Large intestine (tissue), 3 donors: Measurements from ENCODE around the gene MBTPS1. TPM values are rescaled to one million over a fixed set of nuclear protein-coding genes. Genes with fewer than 3 reads are reported as not detected.

Experiments used
- DNase-seq, 2 donors: peaks; one replicate each; pipeline versions ENCODE4 v3.0.0 to v3.0.0-alpha.2; 2013
- H3K27ac ChIP-seq: one replicate; pipeline ENCODE4 v1.5.1; 2013; ENCODE audit warnings: low read length
- H3K27me3 ChIP-seq: 2 replicates; pipeline ENCODE4 v1.6.1; 2013; ENCODE audit warnings: low read length; ENCODE audit not compliant: control insufficient read depth, insufficient read depth
- H3K36me3 ChIP-seq: 2 replicates; pipeline ENCODE4 v1.6.1; 2013; ENCODE audit warnings: low read length; ENCODE audit not compliant: control insufficient read depth, insufficient read depth
- H3K4me1 ChIP-seq: one replicate; pipeline ENCODE4 v1.6.1; 2013; ENCODE audit warnings: low read length; ENCODE audit not compliant: control insufficient read depth, insufficient read depth
- H3K4me3 ChIP-seq: one replicate; pipeline ENCODE4 v1.5.1; 2013; ENCODE audit warnings: low read length
- H3K9me3 ChIP-seq: one replicate; pipeline ENCODE4 v1.6.1; 2013; ENCODE audit warnings: mild to moderate bottlenecking, low read depth, low read length, moderate library complexity; ENCODE audit not compliant: control insufficient read depth
- WGBS: methylation state at CpG from one replicate; pipeline ENCODE4 v1.1.5; 2013; ENCODE audit warnings: low lambda C conversion rate; ENCODE audit not compliant: insufficient coverage; 5-methylcytosine and 5-hydroxymethylcytosine counted together
- polyA plus RNA-seq: library from polyadenylated mRNA; unstranded; fragments of 120-200 nt; gene quantifications from one replicate; pipeline ENCODE4 v1.2.1, GENCODE V29; 2013

The MBTPS1 gene
- polyA plus RNA-seq, 1 donor, result 67.7 TPM

- 100% methylated on average over 2 of the region's 8 CpGs for WGBS
- H3K4me1 ChIP-seq, result no peaks in the 10 kb centered on the region
- no peaks in the 10 kb centered on the region for H3K27me3 ChIP-seq
- no peak overlapping the region for H3K27ac ChIP-seq
- peaks cover 68% of the 10 kb centered on the region for H3K36me3 ChIP-seq
- H3K9me3 ChIP-seq, result no peaks in the 10 kb centered on the region
- no peak for DNase-seq
- no peak overlapping the region for H3K4me3 ChIP-seq
Observed at GRCh38 chr16:84080378-84080777, 36.4 kb downstream of the MBTPS1 start.

DNA sequence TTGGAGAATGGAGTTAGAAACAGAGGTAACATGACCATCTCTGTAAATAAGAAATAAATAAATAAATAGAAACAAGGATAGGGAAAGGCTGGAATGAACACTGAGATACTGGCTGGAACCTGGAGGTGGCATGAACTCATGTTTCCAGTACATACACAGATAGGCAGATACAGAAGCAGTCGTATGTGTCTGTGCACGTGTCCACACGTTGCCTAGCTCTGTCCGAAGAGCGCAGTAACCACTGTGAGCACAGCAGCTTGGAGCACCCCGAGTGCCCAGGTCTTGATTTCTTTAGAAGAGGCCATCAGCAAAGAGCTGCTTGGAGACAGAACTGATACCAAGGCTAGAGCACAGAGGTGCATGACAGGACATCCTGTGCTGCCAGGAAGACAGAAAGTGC, 37.1 kb downstream of the MBTPS1 start:
- Histone ChIP-seq H3K36me3 (peaks cover 75% of the 10 kb centered on the region), H3K27ac (no peak overlapping the region), H3K4me3 (no peak overlapping the region), H3K4me1 (no peaks in the 10 kb centered on the region), H3K9me3 (no peaks in the 10 kb centered on the region), H3K27me3 (no peaks in the 10 kb centered on the region)
- no CpG with 5 or more reads among the region's 6 CpGs for WGBS
- no peak for DNase-seq

GRCh38 chr16:84075376-84075775, 41.4 kb downstream of the MBTPS1 start:
- WGBS, result no CpG with 5 or more reads among the region's 11 CpGs

DNA sequence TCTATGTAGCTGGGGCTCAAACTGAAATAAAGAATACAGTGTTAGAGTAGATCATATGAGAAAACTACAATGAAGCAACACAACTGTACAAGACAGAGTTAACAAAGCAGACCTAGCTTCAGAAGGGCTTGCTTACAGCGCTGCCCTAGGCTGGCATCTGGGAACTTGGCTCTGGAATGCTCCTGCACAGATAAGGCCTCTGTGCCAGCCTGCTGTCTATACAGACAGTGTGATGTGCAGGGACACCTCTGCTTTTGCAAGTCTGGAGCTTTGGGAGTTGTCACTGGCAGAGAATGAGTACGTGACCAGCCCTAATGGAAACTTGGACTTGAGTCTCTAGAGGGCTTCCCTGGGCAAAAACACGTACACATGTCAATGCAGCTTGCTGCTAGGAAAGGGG, 42.0 kb downstream of the MBTPS1 start:
- no CpG with 5 or more reads among the region's 3 CpGs for WGBS
- no peak overlapping the region for H3K4me3 ChIP-seq
- peaks cover 66% of the 10 kb centered on the region for H3K36me3 ChIP-seq
- no peaks in the 10 kb centered on the region for H3K27me3 ChIP-seq
- no peaks in the 10 kb centered on the region for H3K9me3 ChIP-seq
- H3K4me1 ChIP-seq, result no peaks in the 10 kb centered on the region
- no peak overlapping the region for H3K27ac ChIP-seq
- DNase-seq, result no peak

More at GRCh38 chr16:84075376-84075775, 41.4 kb downstream of the MBTPS1 start:
- peaks cover 67% of the 10 kb centered on the region for H3K36me3 ChIP-seq
- no peak overlapping the region for H3K4me3 ChIP-seq
- H3K9me3 ChIP-seq, result no peaks in the 10 kb centered on the region
- no peaks in the 10 kb centered on the region for H3K27me3 ChIP-seq
- no peaks in the 10 kb centered on the region for H3K4me1 ChIP-seq
- no peak for DNase-seq
- no peak overlapping the region for H3K27ac ChIP-seq

DNA sequence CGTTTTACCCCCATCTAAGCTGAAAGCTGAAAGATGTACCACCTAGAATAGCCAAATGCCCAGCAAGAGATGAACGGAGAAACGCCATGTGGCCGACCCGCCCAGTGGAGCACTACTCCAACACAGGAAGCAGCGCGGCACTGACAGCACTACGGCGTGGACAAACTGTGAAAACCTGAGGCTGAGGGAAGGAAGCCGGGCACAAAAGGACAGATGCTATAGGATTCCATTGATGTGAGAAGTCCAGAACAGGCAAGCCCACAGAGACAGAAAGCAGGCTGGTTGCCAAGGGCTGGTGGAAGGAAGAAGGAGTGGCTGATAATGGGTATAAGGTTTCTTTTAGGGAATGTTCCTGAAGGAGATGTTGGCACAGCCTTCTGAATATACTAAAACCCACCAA, 44.7 kb downstream of the MBTPS1 start:
- WGBS, result no CpG with 5 or more reads among the region's 10 CpGs
- Histone ChIP-seq H3K9me3 (no peaks in the 10 kb centered on the region), H3K27ac (no peak overlapping the region), H3K36me3 (peaks cover 72% of the 10 kb centered on the region), H3K27me3 (no peaks in the 10 kb centered on the region), H3K4me1 (no peaks in the 10 kb centered on the region), H3K4me3 (no peak overlapping the region)
- DNase-seq, result no peak

- no peaks in the 10 kb centered on the region for H3K4me1 ChIP-seq
- no peak overlapping the region for H3K27ac ChIP-seq
- no peak for DNase-seq
- H3K36me3 ChIP-seq, result peaks cover 76% of the 10 kb centered on the region
- no peak overlapping the region for H3K4me3 ChIP-seq
- H3K27me3 ChIP-seq, result no peaks in the 10 kb centered on the region
- 91% methylated on average over 4 of the region's 8 CpGs for WGBS
- H3K9me3 ChIP-seq, result no peaks in the 10 kb centered on the region
Observed at GRCh38 chr16:84071121-84071520, 45.6 kb downstream of the MBTPS1 start.

- Histone ChIP-seq H3K36me3 (peaks cover 72% of the 10 kb centered on the region), H3K4me1 (no peaks in the 10 kb centered on the region), H3K4me3 (no peak overlapping the region), H3K27me3 (no peaks in the 10 kb centered on the region), H3K9me3 (no peaks in the 10 kb centered on the region), H3K27ac (no peak overlapping the region)
- WGBS, result no CpG with 5 or more reads among the region's 6 CpGs
- no peak for DNase-seq
Observed at GRCh38 chr16:84069540-84069939, 47.2 kb downstream of the MBTPS1 start.

DNA sequence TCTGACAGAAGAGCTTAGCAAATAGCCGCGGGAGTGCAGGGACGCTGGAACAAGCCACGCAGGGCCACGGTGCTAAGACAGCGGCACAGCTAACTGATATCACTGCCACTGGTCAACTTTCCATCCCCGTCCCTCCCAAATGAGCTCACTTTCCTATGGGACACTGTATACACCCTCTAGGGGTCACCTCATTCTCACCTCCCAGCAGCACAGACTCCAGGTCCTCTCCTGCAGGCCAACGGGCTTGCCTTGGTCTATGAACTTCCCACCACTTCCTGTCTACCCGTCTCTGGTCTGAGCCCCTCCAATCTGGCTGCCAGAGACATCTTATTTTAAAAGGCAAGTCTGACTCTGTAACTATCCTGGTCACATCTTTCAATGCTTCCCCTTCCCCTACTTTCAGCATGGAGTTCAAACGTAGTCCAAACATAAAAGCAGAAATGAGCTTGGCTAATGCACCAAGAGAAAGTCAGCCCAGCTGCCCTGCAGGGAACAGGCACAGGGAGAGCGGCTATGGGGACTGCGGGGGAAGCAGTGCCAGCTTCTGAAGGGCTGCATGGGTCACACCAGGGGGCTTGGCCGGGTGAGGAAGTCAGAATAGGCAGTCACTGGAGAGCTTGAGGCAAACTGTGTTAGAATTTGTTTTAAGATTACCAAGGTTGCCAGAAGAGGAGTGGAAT, 47.8 kb downstream of the MBTPS1 start:
- Histone ChIP-seq H3K4me1 (no peaks in the 10 kb centered on the region), H3K9me3 (no peaks in the 10 kb centered on the region), H3K4me3 (no peak overlapping the region), H3K27me3 (no peaks in the 10 kb centered on the region), H3K36me3 (peaks cover 66% of the 10 kb centered on the region), H3K27ac (no peak overlapping the region)
- no peak for DNase-seq
- no CpG with 5 or more reads among the region's 13 CpGs for WGBS

DNA sequence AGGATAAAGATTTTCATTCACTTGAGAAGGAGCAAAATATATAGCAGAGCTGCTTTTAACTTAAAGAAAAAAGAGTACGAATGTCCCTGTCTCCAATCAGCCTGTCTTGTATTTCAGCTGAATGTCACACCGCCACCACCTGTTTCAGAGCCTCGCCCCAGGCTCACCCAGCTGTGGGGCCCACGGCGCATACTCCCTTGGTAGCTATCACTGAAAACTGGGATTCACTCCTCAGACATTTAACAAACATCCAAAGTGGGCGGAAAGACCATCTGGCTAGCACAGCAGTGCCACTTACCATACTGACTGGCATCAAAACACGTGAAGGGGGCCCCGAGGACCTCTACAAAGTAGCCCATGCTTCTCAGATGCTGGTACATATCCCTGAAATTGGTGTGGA, 48.7 kb downstream of the MBTPS1 start:
- DNase-seq, result no peak
- H3K36me3 ChIP-seq, result peaks cover 62% of the 10 kb centered on the region
- no CpG with 5 or more reads among the region's 8 CpGs for WGBS
- H3K4me1 ChIP-seq, result no peaks in the 10 kb centered on the region
- H3K27me3 ChIP-seq, result no peaks in the 10 kb centered on the region
- H3K4me3 ChIP-seq, result no peak overlapping the region
- H3K27ac ChIP-seq, result no peak overlapping the region
- H3K9me3 ChIP-seq, result no peaks in the 10 kb centered on the region

- Histone ChIP-seq H3K27me3 (no peaks in the 10 kb centered on the region), H3K4me3 (no peak overlapping the region), H3K36me3 (peaks cover 65% of the 10 kb centered on the region), H3K27ac (no peak overlapping the region), H3K4me1 (no peaks in the 10 kb centered on the region), H3K9me3 (no peaks in the 10 kb centered on the region)
- no CpG with 5 or more reads among the region's 9 CpGs for WGBS
- no peak for DNase-seq
Observed at GRCh38 chr16:84067640-84068039, 49.1 kb downstream of the MBTPS1 start.

- Histone ChIP-seq H3K36me3 (peaks cover 69% of the 10 kb centered on the region), H3K4me1 (no peaks in the 10 kb centered on the region), H3K4me3 (no peak overlapping the region), H3K9me3 (no peaks in the 10 kb centered on the region), H3K27ac (no peak overlapping the region), H3K27me3 (no peaks in the 10 kb centered on the region)
- peak in 1 of 2 donors; percentile 30 for DNase-seq
- 51% methylated on average over 2 of the region's 12 CpGs for WGBS
Observed at GRCh38 chr16:84065536-84066132, 51.1 kb downstream of the MBTPS1 start.
